ENCODE data around the gene RAB6B.
"Not testable (repeated sequence)": the region's sequence is repeated elsewhere in the genome, so short reads cannot be mapped to it uniquely, and the experiment has no call there.

RAB6B gene

GRCh38 chr3:133781570-133781969 lies 114.1 kb downstream of the RAB6B start:
- no peaks in the 10 kb centered on the region for H3K9me3 Mint-ChIP-seq
- H3K27me3 Mint-ChIP-seq, result peaks cover 41% of the 10 kb centered on the region
- no peaks in the 10 kb centered on the region for H3K4me1 Mint-ChIP-seq
- H3K36me3 Mint-ChIP-seq, result no peaks in the 10 kb centered on the region
- H3K27ac Mint-ChIP-seq, result no peak overlapping the region
- ATAC-seq, result no peak
- H3K4me3 Mint-ChIP-seq, result no peak overlapping the region

- not testable (repeated sequence) for H3K9me3 Mint-ChIP-seq, H3K4me1 Mint-ChIP-seq, H3K27ac Mint-ChIP-seq, H3K36me3 Mint-ChIP-seq, ATAC-seq, H3K4me3 Mint-ChIP-seq
- H3K27me3 Mint-ChIP-seq, result peaks cover 47% of the 10 kb centered on the region
These were observed 114.9 kb downstream of the RAB6B start for GRCh38 chr3:133780756-133781155.

- H3K9me3 Mint-ChIP-seq, result no peaks in the 10 kb centered on the region
- peaks cover 54% of the 10 kb centered on the region for H3K27me3 Mint-ChIP-seq
- no peak overlapping the region for H3K4me3 Mint-ChIP-seq
- no peaks in the 10 kb centered on the region for H3K36me3 Mint-ChIP-seq
- no peaks in the 10 kb centered on the region for H3K4me1 Mint-ChIP-seq
- no peak overlapping the region for H3K27ac Mint-ChIP-seq
- ATAC-seq, result no peak
These were observed 116.0 kb downstream of the RAB6B start for GRCh38 chr3:133779626-133780203.

DNA sequence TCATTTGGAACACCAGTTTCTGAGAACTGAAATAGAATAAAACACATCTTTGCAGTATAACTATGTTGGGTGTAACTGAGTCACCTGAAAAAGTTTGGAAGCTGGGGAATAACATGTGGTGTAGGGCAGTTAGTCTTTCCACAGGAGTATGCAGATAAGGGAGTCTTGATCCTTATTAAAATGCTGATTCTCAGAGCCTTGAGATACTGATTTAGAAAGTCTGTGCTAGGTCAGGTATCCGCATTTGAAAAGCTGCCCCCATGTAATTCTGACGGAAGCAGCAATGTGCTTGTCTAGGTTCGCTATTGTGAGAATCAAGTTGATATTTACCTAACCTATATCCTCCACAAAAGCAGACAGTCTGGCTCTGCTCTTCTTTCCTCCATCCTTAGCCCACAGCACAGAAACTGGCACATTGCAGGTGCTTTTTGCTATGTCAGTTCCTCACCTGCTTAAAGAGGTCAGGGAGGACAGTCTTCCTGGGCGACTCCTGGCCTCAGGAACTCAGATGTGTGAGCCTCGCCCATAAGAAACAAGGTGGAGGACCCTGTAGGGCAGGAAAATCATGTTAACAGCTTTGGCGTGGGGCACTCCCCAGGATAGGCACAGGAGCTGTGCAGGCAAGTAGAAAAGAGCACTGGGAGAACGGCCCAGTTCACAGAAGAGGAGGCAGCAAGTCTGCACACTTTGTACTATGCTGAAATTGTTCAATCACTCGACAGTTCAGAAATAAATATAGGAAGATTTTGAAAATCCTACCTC lies 117.7 kb downstream of the RAB6B start:
- ATAC-seq, result no peak
- Mint-ChIP-seq H3K27ac (no peak overlapping the region), H3K36me3 (no peaks in the 10 kb centered on the region), H3K27me3 (peaks cover 67% of the 10 kb centered on the region), H3K4me3 (no peak overlapping the region), H3K4me1 (no peaks in the 10 kb centered on the region), H3K9me3 (no peaks in the 10 kb centered on the region)

DNA sequence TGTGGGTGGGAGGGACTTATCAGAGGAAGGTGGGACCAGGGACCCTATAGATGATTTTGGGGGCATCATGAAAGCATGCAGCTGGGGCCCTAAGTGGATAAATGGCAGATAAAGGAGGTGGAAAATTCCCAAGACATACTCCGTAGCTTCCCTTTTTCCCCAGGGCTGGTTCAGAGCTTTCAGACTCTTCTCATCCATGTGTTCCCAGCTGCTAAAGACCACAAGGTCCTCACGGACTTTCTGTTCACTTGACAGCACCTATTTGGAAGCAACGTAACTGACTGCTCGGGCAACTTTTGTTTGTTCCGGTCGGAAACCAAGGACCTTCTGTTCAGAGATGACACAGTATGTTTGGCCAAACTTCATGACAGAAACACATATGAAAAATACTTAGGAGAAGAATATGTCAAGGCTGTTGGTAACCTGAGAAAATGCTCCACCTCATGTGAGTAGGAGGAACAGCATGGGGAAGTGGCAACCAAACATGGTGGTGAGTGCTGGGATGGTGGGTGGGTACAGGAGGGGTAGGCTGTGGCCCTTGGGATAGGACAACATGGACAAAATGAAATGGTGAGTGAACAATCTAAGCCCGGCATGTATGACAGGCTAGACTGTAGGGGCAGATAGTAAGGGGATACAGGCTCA lies 118.8 kb downstream of the RAB6B start:
- Mint-ChIP-seq H3K4me1 (no peaks in the 10 kb centered on the region), H3K27me3 (peaks cover 56% of the 10 kb centered on the region), H3K27ac (no peak overlapping the region), H3K36me3 (no peaks in the 10 kb centered on the region), H3K9me3 (no peaks in the 10 kb centered on the region), H3K4me3 (no peak overlapping the region)
- ATAC-seq, result no peak

- Mint-ChIP-seq H3K9me3 (no peaks in the 10 kb centered on the region), H3K27me3 (peaks cover 50% of the 10 kb centered on the region), H3K27ac (no peak overlapping the region), H3K36me3 (no peaks in the 10 kb centered on the region), H3K4me3 (no peak overlapping the region), H3K4me1 (no peaks in the 10 kb centered on the region)
- no peak for ATAC-seq
These were observed 119.8 kb downstream of the RAB6B start for GRCh38 chr3:133775835-133776234.

DNA sequence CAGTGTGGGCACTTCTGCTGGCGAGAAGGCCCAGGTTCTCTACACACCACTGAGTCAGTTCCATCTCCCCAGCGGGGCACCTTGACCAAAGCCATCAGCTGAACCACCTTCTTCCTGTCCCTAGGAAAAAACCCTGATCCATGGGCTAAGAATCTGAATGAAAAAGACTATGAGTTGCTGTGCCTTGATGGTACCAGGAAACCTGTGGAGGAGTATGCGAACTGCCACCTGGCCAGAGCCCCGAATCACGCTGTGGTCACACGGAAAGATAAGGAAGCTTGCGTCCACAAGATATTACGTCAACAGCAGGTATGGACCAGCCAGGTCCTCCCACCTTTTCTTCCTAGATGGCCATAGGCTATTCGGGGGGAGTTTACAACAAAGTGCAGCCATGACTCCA lies 120.4 kb downstream of the RAB6B start:
- no peak overlapping the region for H3K27ac Mint-ChIP-seq
- ATAC-seq, result no peak
- no peaks in the 10 kb centered on the region for H3K9me3 Mint-ChIP-seq
- H3K36me3 Mint-ChIP-seq, result no peaks in the 10 kb centered on the region
- H3K4me1 Mint-ChIP-seq, result no peaks in the 10 kb centered on the region
- peaks cover 49% of the 10 kb centered on the region for H3K27me3 Mint-ChIP-seq
- H3K4me3 Mint-ChIP-seq, result no peak overlapping the region

Measured in stimulated activated memory B cell treated with anti-CD40 and anti-IgM and Interleukin-4, amounts not matched to agents 10 μg/mL and 1 μg/mL and 100 μg/mL, for 72 hours (primary cell).